GM12865 (cell line): ENCODE data around the gene PKLR.
"Not testable (repeated sequence)": the region's sequence is repeated elsewhere in the genome, so short reads cannot be mapped to it uniquely, and the experiment has no call there.

ENCODE experiments used
- DNase-seq: peaks from one replicate; pipeline ENCODE4 v3.0.0; 2010; ENCODE audit warnings: low read depth
- H3K4me3 ChIP-seq: 2 replicates; pipeline ENCODE4 v1.5.1; 2011; ENCODE audit warnings: mild to moderate bottlenecking, low read depth, low read length, control low read depth
- TF ChIP-seq, protein P1 (sequence below): IDR thresholded peaks from 2 replicates; pipeline ENCODE4 v1.5.1; 2011; ENCODE audit warnings: low read length, control low read depth, low read depth, inconsistent platforms; ENCODE audit not compliant: insufficient read depth; ENCODE audit errors: missing control alignments

The PKLR gene

DNA sequence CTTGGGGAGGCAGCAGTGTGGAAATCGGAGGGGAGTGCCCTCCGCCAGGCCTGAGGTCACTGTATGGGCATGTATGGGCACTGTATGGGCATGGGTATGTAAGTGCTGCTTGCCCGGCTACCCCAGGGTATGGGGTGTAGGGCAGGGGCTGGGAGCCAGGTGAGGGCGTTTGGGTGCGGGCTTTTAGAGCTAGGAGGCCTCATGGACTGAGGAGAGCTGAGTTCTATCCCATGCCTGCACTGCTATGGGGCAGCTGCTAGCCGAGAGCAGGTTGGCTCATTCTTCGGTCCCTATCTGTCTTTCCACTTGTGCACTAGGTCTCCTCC, 5.3 kb downstream of the PKLR start:
- DNase-seq: no peak
- TF ChIP-seq, protein P1, sequence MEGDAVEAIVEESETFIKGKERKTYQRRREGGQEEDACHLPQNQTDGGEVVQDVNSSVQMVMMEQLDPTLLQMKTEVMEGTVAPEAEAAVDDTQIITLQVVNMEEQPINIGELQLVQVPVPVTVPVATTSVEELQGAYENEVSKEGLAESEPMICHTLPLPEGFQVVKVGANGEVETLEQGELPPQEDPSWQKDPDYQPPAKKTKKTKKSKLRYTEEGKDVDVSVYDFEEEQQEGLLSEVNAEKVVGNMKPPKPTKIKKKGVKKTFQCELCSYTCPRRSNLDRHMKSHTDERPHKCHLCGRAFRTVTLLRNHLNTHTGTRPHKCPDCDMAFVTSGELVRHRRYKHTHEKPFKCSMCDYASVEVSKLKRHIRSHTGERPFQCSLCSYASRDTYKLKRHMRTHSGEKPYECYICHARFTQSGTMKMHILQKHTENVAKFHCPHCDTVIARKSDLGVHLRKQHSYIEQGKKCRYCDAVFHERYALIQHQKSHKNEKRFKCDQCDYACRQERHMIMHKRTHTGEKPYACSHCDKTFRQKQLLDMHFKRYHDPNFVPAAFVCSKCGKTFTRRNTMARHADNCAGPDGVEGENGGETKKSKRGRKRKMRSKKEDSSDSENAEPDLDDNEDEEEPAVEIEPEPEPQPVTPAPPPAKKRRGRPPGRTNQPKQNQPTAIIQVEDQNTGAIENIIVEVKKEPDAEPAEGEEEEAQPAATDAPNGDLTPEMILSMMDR: no peak

DNA sequence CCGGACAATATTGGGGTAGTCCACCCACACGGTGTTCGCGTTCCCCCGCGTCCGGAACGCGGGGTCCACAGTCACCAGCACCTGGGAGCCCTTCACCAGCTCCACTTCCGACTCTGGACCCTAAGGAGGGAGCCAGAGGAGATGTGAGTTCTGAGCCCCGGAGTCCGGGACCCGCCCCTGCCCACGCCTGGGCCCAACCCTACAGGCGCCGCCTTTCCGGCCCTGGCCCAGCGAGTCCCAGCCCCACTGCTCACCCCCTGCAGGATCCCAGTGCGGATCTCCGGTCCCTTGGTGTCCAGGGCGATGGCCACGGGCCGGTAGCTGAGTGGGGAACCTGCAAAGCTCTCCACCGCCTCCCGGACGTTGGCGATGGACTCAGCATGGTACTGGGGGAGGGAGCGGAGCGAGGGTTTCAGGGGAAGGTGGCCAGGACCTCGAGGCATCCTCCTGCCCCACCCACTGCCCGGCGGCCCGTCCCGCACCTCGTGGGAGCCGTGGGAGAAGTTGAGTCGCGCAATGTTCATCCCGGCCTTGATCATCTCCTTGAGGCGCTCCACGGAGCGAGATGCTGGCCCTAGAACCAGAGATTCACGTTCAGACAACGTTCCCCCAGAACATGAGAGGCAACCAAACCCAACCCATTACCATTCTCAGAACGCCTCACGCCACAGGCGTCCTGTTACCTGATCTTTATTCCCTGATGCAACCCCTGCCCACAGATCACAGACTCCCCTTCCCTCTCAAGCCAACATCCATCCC, 5.9 kb downstream of the PKLR start:
- H3K4me3 ChIP-seq: no peak overlapping the region
- TF ChIP-seq, protein P1: no peak
- no peak for DNase-seq

More for the DNA sequence above, 5.3 kb downstream of the PKLR start:
- H3K4me3 ChIP-seq: no peak overlapping the region

DNA sequence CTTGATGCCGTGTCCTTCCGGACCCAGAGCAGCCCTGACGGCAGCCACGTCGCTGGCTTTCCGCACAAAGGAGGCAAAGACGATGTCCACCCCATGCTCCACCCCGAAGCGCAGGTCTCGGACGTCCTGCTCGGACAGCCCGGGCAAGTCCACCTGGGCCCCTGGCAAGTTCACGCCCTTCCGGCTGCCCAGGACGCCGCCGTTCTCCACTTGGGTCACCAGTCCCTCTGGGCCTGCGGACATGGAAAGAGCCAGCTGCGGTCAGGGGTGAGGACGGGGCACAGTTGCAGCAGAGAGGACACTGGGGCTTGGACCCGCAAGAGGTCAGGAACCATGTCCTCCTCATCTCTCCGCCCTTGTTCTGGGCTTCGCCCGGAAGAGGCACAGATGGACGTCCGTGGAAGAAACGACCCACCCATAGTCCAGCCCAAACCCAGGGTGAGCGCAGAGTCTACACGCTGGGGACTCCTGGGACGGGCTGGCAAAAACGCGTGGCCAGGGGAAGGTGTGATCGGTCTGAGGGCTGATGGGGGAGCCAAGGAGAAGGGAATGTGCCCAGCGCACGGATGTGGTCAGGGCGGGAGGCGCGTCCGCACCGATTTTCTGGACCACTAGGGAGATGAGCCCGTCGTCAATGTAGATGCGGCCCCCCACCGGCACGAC, 6.6 kb downstream of the PKLR start:
- TF ChIP-seq, protein P1: no peak
- DNase-seq: no peak
- H3K4me3 ChIP-seq: no peak overlapping the region

DNA sequence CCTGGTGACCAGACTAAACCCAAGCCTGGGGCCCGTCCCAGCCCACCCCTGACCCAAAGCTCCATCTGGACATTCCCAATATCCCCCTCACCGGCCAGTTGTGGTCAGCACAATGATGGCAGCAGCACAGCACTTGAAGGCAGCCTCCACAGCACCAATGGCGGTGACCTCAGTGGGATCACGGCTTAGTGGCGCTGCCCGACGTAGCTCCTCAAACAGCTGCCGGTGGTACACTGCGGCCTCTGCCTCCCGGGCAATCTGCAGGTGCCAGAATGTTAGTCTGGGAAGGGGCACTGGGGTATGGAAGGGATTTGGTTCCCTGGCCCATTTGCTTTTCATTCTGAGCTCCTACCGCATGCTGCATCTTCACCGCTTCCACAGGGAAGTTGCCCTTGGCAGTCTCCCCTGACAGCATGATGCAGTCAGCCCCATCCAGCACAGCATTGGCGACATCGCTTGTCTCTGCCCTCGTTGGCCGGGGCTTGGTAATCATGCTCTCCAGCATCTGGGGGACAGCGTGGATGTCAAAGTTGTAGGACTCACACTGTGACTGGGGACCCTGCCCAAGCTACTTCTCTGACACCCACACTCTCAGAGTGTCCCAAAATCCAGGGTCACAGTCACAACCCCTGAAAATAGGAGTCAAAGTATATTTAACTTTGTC, 8.0 kb downstream of the PKLR start:
- DNase-seq: no peak
- TF ChIP-seq, protein P1: no peak
- H3K4me3 ChIP-seq: no peak overlapping the region

DNA sequence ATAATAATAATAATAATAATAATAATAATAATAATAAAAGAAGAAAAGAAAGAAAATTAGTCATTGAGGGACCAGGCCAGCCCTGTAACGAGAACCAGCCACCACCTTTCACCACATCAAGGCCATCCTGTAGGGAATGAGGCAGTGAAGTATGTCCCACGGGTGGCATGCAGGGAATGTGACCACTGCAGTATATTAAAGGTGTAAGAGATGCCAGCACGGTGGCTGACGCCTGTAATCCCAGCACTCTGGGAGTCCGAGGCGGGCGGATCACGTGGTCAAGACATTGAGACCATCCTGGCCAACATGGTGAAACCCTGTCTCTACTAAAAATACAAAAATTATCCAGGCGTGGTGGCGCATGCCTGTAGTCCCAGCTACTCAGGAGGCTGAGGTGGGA, 10.2 kb downstream of the PKLR start:
- DNase-seq, H3K4me3 ChIP-seq: not testable (repeated sequence)

DNA sequence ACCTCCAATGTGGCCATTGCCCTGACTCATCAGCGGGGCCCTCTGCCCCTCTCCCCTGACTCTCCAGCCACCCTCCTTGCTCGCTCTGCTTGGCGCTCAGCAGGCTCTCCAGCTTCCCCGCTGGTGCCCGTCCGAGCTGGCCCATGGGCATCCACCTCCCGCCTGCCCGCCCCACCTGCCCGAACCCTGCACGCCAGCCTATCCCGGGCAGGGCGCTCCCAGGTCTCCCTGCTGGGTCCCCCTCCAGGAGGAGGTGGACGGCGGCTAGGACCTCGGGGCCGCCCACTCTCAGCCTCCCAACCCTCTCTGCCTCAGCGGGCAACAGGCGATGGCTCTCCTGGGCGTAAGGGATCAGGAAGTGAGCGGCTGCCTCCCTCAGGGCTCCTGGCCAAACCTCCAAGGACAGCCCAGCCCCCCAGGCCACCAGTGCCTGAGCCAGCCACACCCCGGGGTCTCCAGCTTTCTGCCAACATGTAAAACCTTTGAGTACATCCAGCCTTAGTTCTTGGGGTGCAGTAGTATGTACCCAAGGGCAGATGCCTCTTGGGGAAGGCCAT, 13.2 kb downstream of the PKLR start:
- no peak for DNase-seq

DNA sequence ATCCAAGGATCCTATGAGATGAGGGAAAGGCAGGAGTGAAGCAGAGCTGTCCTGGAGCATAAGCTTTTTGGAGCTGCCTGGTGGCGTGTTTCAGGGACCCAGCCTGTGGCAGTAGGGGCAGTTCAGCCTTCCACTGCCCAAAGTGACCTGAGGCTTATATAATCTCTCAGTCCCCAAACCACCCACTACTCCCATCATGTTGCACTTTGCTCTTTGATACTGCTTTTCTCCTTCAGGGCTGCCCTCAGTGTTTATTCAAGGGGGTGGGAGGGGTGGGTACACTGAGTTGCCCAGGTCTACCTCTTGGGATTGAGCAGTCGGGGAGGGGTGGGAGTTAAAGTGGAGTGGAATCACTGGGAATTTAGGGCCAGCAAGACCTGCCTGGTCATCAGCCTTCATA, 14.7 kb downstream of the PKLR start:
- DNase-seq: no peak
- TF ChIP-seq, protein P1: no peak
- H3K4me3 ChIP-seq: no peak overlapping the region

More for the DNA sequence above, 13.2 kb downstream of the PKLR start:
- TF ChIP-seq, protein P1: no peak
- no peak overlapping the region for H3K4me3 ChIP-seq
